Keratinocyte (primary cell): ENCODE measurements around the gene APMAP. TPM values are rescaled to one million over a fixed set of nuclear protein-coding genes. Genes with fewer than 3 reads are reported as not detected.

Source experiments
- DNase-seq: peaks from one replicate; pipeline ENCODE4 v3.0.0-alpha.2; 2011; ENCODE audit warnings: low read depth, missing footprints, low spot score
- FAIRE-seq: peaks from 2 replicates; lab custom pipeline; 2011; peaks lifted over from hg19 to GRCh38; lab: Jason Lieb, UNC
- H2AFZ ChIP-seq: 2 replicates; pipeline ENCODE4 v1.6.0; 2012; ENCODE audit warnings: low read length, control low read depth, inconsistent platforms; ENCODE audit not compliant: control insufficient read depth
- H3K27ac ChIP-seq: 2 replicates; pipeline ENCODE4 v1.5.1; 2011; ENCODE audit warnings: low read length; ENCODE audit not compliant: control insufficient read depth, insufficient read depth
- H3K27me3 ChIP-seq: 3 replicates; pipeline ENCODE4 v1.6.0; 2011; ENCODE audit warnings: low read length; ENCODE audit not compliant: control insufficient read depth, insufficient read depth; ENCODE audit errors: extremely low read depth
- H3K36me3 ChIP-seq, 2 experiments: 2 replicates in 1 of 2; 3 replicates in 1 of 2; pipeline ENCODE4 v1.5.1; 2011; ENCODE audit warnings: low read length in 2 of 2, mild to moderate bottlenecking in 1 of 2; ENCODE audit not compliant: control insufficient read depth in 2 of 2, insufficient read depth in 2 of 2; ENCODE audit errors: extremely low read depth in 1 of 2
- H3K4me1 ChIP-seq: 3 replicates; pipeline ENCODE4 v1.5.1; 2011; ENCODE audit warnings: low read length; ENCODE audit not compliant: control insufficient read depth, insufficient read depth; ENCODE audit errors: extremely low read depth
- H3K4me2 ChIP-seq: 3 replicates; pipeline ENCODE4 v1.6.0; 2011; ENCODE audit warnings: low read depth, low read length; ENCODE audit not compliant: control insufficient read depth, insufficient read depth; ENCODE audit errors: extremely low read depth
- H3K4me3 ChIP-seq, 3 experiments: fragments of 200-600 bp in 1 of 3; sonication (generic) in 1 of 3; 2 replicates in 2 of 3; 3 replicates in 1 of 3; pipeline ENCODE4 v1.5.1; 2011 to 2016; ENCODE audit warnings: low read length in 3 of 3, mild to moderate bottlenecking in 3 of 3, control low read depth in 2 of 3, inconsistent platforms in 1 of 3, low read depth in 1 of 3, mixed read lengths in 1 of 3, mixed run types in 1 of 3, moderate library complexity in 1 of 3; ENCODE audit not compliant: control insufficient read depth in 2 of 3, insufficient read depth in 2 of 3; ENCODE audit errors: extremely low read depth in 1 of 3
- H3K79me2 ChIP-seq: 2 replicates; pipeline ENCODE4 v1.6.0; 2012; ENCODE audit warnings: low read length; ENCODE audit not compliant: control insufficient read depth, insufficient read depth
- H3K9ac ChIP-seq: 3 replicates; pipeline ENCODE4 v1.6.0; 2011; ENCODE audit warnings: low read length; ENCODE audit not compliant: control insufficient read depth, insufficient read depth; ENCODE audit errors: extremely low read depth
- H3K9me1 ChIP-seq: 3 replicates; pipeline ENCODE4 v1.6.0; 2011; ENCODE audit warnings: low read length; ENCODE audit not compliant: control insufficient read depth, insufficient read depth; ENCODE audit errors: extremely low read depth
- H3K9me3 ChIP-seq: 2 replicates; pipeline ENCODE4 v1.5.1; 2012; ENCODE audit warnings: low read depth, low read length; ENCODE audit not compliant: control insufficient read depth
- H4K20me1 ChIP-seq: 3 replicates; pipeline ENCODE4 v1.6.0; 2011; ENCODE audit warnings: low read length; ENCODE audit not compliant: control insufficient read depth, insufficient read depth; ENCODE audit errors: extremely low read depth
- CTCF ChIP-seq, 3 experiments: IDR thresholded peaks in 1 of 3; conservative IDR thresholded peaks in 1 of 3; optimal IDR thresholded peaks in 1 of 3; 2 replicates in 2 of 3; 3 replicates in 1 of 3; pipeline versions ENCODE3 to v1.5.1; 2011; ENCODE audit warnings: low read length in 3 of 3, mild to moderate bottlenecking in 3 of 3, moderate library complexity in 2 of 3, control low read depth in 1 of 3, inconsistent platforms in 1 of 3; ENCODE audit not compliant: insufficient read depth in 2 of 3; ENCODE audit errors: extremely low read depth in 1 of 3
- EZH2 ChIP-seq: IDR thresholded peaks from one replicate; pipeline ENCODE4 v1.6.1; 2012; ENCODE audit warnings: inconsistent platforms, mild to moderate bottlenecking, low read length, moderate library complexity
- dilution Hi-C: fragments of 300-500 bp; cut with MboI; formaldehyde crosslinking; loops from one replicate; pipeline ENCODE4 v1.7.0; 2020; ENCODE audit warnings: low sequenced_read_pairs; ENCODE audit not compliant: extremely low pct_ligation_motif_present
- polyA plus RNA-seq, 5 experiments: library from polyadenylated mRNA; depleted of rRNA in 3 of 5; stranded (reverse) in 3 of 5; stranded (forward) in 1 of 5; unstranded in 1 of 5; fragments of >200 nt; gene quantifications; 1 replicate in 1 of 5; 2 replicates in 3 of 5; 3 replicates in 1 of 5; pipeline versions ENCODE4 v1.2.1 to v1.2.3, GENCODE V29; 2011 to 2012; ENCODE audit warnings: missing spikeins in 2 of 5, low read depth in 1 of 5, low replicate concordance in 1 of 5

The APMAP gene
- polyA plus RNA-seq, 1 donor (not counting 4 experiments of a cell fraction or from before 2014, with no cell fraction given): 48.9 TPM

GRCh38 chr20:24956001-24956841, 36.3 kb downstream of the APMAP start:
- DNase-seq (no peak), FAIRE-seq (no peak)
- no peak overlapping the region for H3K27ac ChIP-seq
- TF ChIP-seq EZH2 (no peak), CTCF (optimal IDR thresholded peaks at IDR 0.05 in 1 of 3, IDR thresholded peaks at IDR 0.05 in 1 of 3, conservative IDR thresholded peaks at IDR 0.05 in 1 of 3; ENCODE audit: extremely low read depth in 1 of 3, insufficient read depth in 2 of 3, low read length in 3 of 3) (no peak)
- no peaks in the 10 kb centered on the region for H4K20me1 ChIP-seq
- no peaks in the 10 kb centered on the region for H3K79me2 ChIP-seq
- H3K4me1 ChIP-seq: no peaks in the 10 kb centered on the region
- H3K4me3 ChIP-seq: no peak overlapping the region
- H2AFZ ChIP-seq: no peak overlapping the region
- no peaks in the 10 kb centered on the region for H3K9me1 ChIP-seq
- dilution Hi-C loops: no loop called here
- H3K4me2 ChIP-seq: no peak overlapping the region
- H3K27me3 ChIP-seq: no peaks in the 10 kb centered on the region
- no peak overlapping the region for H3K9ac ChIP-seq
- H3K36me3 ChIP-seq: peaks cover 0 to 17% of the 10 kb centered on the region in 2 experiments
- no peaks in the 10 kb centered on the region for H3K9me3 ChIP-seq

- no peak for TF ChIP-seq EZH2
- TF ChIP-seq CTCF (optimal IDR thresholded peaks at IDR 0.05 in 1 of 3, IDR thresholded peaks at IDR 0.05 in 1 of 3, conservative IDR thresholded peaks at IDR 0.05 in 1 of 3; ENCODE audit: extremely low read depth in 1 of 3, insufficient read depth in 2 of 3, low read length in 3 of 3): no peak
- FAIRE-seq (no peak), DNase-seq (no peak)
- Histone ChIP-seq H3K4me1 (no peaks in the 10 kb centered on the region), H3K9me3 (no peaks in the 10 kb centered on the region), H3K36me3 (peaks cover 0 to 14% of the 10 kb centered on the region in 2 experiments), H3K9me1 (no peaks in the 10 kb centered on the region), H3K27me3 (no peaks in the 10 kb centered on the region), H3K4me3 (no peak overlapping the region), H3K4me2 (no peak overlapping the region), H2AFZ (no peak overlapping the region), H4K20me1 (no peaks in the 10 kb centered on the region), H3K79me2 (no peaks in the 10 kb centered on the region), H3K27ac (no peak overlapping the region), H3K9ac (no peak overlapping the region)
- dilution Hi-C loops: no loop called here
Observed at GRCh38 chr20:24955045-24955444, 37.5 kb downstream of the APMAP start.
